Activated gamma-delta T cell treated with anti-CD3 and anti-CD28 coated beads, Interleukin-2, amount 50 U/mL, for 16 hours (primary cell): ENCODE results near the gene UBE2C.
A peak's percentile ranks its signal among the peaks of the same experiment; 100 is the strongest.

Experiments
- DNase-seq: peaks from one replicate; pipeline ENCODE4 v3.0.0-alpha.2; 2020; ENCODE audit warnings: low read depth

The UBE2C gene

DNA sequence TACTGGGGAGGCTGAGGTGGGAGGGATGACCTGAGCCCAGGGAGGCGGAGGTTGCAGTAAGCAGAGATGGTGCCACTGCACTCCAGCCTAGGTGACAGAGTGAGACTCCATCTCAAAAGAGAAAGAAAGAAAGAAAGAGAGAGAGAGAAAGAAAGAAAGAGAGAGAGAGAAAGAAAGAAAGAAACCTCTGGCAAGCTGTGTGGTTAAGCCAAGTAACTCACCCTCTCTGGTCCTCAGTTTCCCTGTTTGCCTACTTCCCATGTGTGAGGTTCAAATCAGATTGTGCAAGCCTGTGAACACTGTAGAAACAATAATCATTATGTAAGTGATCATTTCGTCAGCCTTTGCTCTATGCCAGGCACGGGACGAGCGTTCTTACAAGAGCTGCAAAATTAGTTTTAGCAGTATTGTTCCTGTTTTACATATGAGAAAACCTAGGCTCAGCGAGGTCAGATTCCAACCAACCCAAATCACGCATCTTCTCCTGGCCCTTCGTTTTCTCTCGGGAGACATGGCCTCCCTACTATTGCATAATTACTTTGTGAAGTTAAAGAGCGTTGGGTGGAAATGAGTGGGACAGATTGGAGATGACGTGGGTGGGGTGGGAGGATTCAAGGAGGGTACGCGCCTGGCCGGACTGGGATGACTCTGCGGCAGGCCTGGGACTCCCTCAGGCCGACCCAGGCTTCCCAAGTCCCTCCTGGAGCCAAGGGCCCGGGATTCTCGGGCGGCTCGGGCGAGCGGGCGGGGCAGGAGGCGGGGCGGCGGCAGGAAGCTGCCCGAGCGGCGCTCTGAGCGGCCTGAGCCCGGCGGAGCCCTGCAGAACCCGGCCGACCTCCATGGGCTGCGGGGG is 20.8 kb downstream of the UBE2C start, which contains the start of gene SNX21:
SNX21 (plus strand) TSS at position 770 of the 853 bp plus-strand sequence. CDS start 121 bp downstream, outside the sequence.
- DNase-seq: no peak

- no peak for DNase-seq
Measured at GRCh38 chr20:45833883-45834796, 21.7 kb downstream of the UBE2C start.

- no peak for DNase-seq
Measured at GRCh38 chr20:45834797-45835161, 22.3 kb downstream of the UBE2C start.

GRCh38 chr20:45835329-45835765 is 22.9 kb downstream of the UBE2C start:
- DNase-seq: no peak

DNA sequence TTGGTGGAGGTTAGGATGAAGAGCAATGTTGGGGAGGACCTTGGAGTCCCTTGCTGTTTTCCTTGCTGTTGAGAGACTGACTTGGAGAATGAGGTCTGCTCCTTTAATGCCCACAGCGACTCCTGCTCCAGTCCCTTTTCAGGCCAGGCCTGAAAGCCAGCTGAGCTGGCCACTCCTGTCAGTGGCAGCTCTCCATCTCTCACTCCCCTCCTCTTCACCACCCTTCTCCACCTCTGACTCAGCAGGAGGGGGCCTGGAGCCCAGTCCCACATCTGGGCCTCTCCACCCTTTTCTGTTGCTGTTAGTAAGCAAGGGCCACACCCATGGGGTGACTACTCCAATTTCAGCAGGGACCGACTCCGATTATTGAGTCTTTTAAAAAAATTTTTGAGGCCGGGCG is 23.4 kb downstream of the UBE2C start:
- DNase-seq: no peak

DNA sequence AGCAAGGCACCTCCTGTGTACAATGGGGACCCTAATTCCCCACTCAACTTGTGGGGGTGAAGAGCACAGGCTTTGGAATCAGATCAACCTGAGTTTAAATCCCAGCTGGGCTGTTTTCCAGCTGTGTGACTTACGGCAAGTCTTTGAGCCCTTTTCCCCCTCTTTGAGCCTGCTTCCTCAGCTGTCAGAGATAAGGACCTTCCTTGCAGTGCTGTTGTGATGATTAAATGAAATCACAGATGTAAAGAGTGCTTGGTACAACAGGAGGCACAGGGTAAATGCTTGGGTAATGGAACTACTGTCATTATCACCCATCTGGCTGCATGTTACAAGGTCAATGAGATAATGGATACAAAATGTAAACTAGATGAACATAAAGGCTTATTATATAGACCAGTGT is 24.4 kb downstream of the UBE2C start:
- no peak for DNase-seq

- DNase-seq: no peak
Measured at GRCh38 chr20:45840700-45841198, 28.3 kb downstream of the UBE2C start.

DNA sequence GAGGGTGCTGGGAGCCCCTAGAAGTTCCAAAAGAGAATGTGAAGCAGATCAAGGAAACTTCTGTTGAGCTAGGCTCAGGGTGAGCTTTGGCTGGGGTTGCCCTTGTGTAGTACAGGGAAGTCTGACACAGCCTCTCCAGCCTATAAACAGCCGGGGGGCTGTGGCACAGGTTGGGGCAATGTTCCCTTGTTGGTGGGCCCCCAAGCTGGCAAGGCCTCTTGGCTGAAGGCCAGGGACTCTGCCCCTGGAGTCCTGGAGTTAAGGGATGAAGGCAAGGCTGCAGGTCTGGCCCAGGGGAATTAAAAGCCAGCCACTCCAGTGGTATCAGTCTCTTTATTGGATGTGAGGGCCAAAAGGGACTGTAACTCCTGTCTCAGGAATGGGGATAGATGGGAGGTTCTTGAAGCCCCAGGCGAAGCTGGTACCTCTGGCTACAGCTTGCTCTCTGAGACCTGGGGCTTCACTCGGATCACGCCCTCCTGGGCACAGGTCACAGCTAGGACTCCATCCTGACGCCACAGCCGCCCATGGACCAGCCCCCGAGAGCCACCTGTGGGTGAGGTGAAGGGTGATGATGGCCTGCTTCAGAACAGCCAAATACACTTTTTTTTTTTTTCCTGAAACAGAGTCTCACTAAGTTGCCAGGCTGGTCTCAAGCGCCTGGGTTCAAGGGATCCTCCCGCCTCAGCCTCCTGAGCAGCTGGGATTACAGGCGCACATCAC is 29.1 kb downstream of the UBE2C start:
- no peak for DNase-seq

- no peak for DNase-seq
Measured at GRCh38 chr20:45842169-45842812, 29.8 kb downstream of the UBE2C start.

DNA sequence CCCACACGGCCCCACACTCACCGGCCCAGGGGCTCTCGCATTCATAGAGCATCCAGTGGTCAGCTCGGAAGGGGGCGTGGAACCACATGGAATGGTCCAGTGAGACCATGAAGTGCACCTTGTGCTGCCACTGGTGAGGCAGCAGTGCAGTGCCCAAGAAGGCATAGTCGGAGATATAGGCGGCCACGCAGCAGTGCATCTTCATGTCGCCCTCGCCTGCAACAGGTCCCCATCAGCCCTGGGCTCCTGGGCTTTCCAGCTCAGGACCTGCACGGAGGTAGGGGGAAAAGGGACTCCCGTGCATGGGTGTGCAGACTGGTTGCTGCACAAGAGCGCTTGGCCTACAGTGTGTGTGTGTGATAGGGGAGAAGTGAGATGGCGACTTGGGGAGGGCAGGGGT is 31.1 kb downstream of the UBE2C start:
- no peak for DNase-seq

DNA sequence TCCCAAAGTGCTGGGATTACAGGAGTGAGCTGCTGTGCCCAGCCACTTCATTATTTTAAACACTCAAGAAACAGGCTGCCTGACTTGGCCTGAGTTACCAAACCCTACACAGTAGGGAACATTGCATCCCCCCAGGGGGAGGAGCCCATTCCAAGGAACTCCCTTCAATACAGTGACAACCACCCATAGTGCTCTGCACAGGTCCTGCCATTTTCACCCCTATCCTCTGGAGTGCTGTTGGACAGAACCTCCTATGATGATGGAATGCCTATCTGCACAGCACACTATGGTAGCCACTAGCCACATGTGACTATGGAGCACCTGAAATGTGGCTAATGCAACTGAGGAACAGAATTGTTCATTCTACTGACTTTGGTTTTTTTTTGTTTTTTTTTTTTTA is 33.0 kb downstream of the UBE2C start:
- DNase-seq: no peak

DNA sequence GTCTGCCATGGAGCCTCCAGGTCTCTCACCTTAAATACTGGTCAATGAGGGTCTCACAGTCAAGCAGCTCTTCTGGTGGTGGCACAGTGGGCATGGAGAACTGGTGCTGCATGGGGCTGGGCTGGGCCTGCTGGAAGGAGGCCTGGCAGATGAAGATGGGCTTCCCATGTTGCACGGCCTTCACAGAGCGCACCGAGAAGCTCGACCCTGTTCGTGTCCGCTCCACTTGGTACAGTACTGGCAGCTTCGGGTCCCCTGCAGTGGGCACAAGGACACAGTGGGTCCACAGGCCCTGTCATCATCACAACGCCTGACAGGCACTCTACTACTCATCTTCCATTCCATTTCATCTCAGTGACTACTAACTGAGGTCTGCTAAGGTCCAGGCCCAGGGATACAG is 36.0 kb downstream of the UBE2C start:
- DNase-seq: no peak

GRCh38 chr20:45848969-45849582 is 36.6 kb downstream of the UBE2C start:
- no peak for DNase-seq

DNA sequence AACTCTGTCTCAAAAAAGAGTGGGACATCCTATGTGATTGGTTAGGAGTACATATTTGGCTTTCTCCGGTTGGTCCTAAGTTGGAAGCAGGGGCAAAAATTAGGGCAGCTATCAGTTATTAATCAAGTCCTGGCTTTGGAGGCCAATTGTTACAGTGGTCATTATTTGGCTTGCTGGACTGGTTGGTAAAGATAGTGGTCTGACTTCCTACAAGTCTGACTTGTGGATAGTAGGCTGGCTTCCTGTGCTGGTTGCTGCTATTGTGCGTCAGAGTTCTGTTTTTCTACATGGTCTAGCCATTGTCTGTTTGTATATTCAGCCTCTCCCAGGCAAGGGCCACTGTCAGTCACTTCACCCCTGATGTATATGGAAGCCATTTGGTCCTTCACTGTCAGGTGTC is 37.8 kb downstream of the UBE2C start:
- no peak for DNase-seq

DNA sequence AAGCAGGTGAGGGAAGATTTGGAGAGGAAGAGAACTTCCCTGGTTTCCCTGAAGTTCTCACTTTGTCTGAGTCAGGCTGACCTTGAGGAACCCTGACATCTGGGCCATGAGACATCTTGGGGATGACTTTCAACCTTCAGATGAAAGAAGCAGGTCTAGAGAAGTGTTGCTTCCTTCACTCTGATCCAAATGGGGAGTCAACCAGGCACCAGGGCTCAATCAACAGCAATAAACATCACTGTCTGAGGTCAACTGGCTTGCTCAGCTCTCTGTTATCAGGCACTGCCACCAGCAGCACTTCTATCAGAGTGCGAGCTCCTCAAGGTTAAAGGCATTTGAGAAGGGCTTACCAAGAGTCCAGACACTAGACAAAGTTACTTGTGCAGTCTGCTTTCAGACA is 38.5 kb downstream of the UBE2C start:
- no peak for DNase-seq

GRCh38 chr20:45851501-45851900 is 39.1 kb downstream of the UBE2C start:
- DNase-seq: no peak

GRCh38 chr20:45852326-45852725 is 39.9 kb downstream of the UBE2C start:
- no peak for DNase-seq

DNA sequence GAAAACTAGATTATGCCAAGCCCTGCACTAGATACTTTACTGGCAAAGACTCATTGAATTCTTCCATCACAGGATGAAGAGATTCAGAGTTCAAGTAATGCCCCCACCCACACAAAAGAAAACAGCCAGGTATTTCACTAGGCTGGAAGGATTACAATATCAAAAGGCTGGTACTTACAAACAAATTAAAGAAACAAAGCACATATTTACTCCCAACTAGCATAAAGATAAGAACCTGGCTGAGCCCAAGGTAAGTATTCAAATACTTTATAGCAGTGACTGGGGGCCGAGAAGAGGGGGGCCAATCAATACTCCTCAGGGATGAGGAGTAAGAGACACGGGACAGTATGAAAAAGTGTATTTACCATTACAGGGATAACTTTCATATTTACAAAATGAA is 41.0 kb downstream of the UBE2C start:
- no peak for DNase-seq

- peak; percentile 93 for DNase-seq
Measured at GRCh38 chr20:45857114-45857881, 44.9 kb downstream of the UBE2C start, which contains the start of the genes ACOT8 and ZSWIM3. TSS of gene ACOT8 (minus strand) at chr20:45857392. CDS start at chr20:45857315, 77 bp downstream. TSS of gene ZSWIM3 (plus strand) at chr20:45857614. CDS start at chr20:45857826, 212 bp downstream.

DNA sequence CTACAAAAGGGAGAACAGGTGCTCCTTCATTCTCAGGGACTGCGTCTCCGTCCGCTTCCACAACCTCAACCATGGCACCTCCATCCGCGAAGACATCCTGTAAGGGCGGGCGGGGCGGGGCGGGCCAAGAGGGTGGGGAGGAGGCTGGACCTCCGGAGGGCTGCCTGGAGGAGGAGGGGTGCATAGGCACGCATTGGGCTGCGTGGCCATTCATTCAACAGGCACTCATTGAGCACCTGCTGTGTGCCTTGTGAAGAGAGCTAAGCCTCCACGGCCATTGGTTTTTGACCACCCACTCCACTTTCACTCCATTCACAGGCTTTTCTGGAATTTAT is 45.4 kb downstream of the UBE2C start:
- DNase-seq: no peak
